Activated CD8-positive, alpha-beta T cell treated with anti-CD3 and anti-CD28 coated beads for 36 hours (primary cell): ENCODE results near the gene VSX1. TPM values are rescaled to one million over a fixed set of nuclear protein-coding genes. Genes with fewer than 3 reads are reported as not detected.

Experiments used
- ATAC-seq: fragments of 200-7000 bp; cut with Tn5 transposase; one replicate; pipeline ENCODE4 v1.10.0; 2021; ENCODE audit warnings: mild to moderate bottlenecking, moderate library complexity
- CTCF ChIA-PET: fragments of 350-600 bp; sonication (Branson Sonifier 250); formaldehyde crosslinking; loops from one replicate; lab custom pipeline; 2021; ENCODE audit warnings: antibody characterized with exemption; lab: Charles Lee
- POLR2A ChIA-PET: fragments of 350-600 bp; sonication (Branson Sonifier 250); formaldehyde crosslinking; loops from one replicate; lab custom pipeline; 2021; ENCODE audit warnings: antibody characterized with exemption; lab: Charles Lee
- DNase-seq: peaks from one replicate; pipeline ENCODE4 v3.0.0-alpha.2; 2020
- H3K27ac Mint-ChIP-seq: one replicate; pipeline ENCODE4 v1.8.0; 2021; ENCODE audit warnings: mild to moderate bottlenecking, mixed read lengths
- H3K27me3 Mint-ChIP-seq: one replicate; pipeline ENCODE4 v1.8.0; 2021; ENCODE audit warnings: mixed read lengths
- H3K36me3 Mint-ChIP-seq: one replicate; pipeline ENCODE4 v1.8.0; 2021; ENCODE audit warnings: low read depth, mixed read lengths
- H3K4me1 Mint-ChIP-seq: one replicate; pipeline ENCODE4 v1.8.0; 2021; ENCODE audit warnings: low read depth, mixed read lengths
- H3K4me3 Mint-ChIP-seq: one replicate; pipeline ENCODE4 v1.8.0; 2021; ENCODE audit warnings: mild to moderate bottlenecking, moderate library complexity, mixed read lengths
- H3K9me3 Mint-ChIP-seq: one replicate; pipeline ENCODE4 v1.8.0; 2021; ENCODE audit warnings: mixed read lengths
- CTCF ChIP-seq: fragments of 200-600 bp; IDR thresholded peaks from one replicate; pipeline ENCODE4 v1.8.0; 2022; ENCODE audit warnings: antibody characterized with exemption, mild to moderate bottlenecking
- intact Hi-C: fragments of 100-400 bp; cut with micrococcal nuclease; formaldehyde crosslinking; loops from one replicate; pipeline ENCODE4 v1.10.0; 2022
- total RNA-seq, 2 experiments: library from RNA; stranded (reverse); gene quantifications; one replicate each; pipeline ENCODE4 v1.2.3, GENCODE V29; 2021

The VSX1 gene
- total RNA-seq, 2 experiments from 2014 or later: not detected

- no peak overlapping the region for H3K27ac Mint-ChIP-seq
- H3K4me3 Mint-ChIP-seq: no peak overlapping the region
- peaks cover 57% of the 10 kb centered on the region for H3K27me3 Mint-ChIP-seq
Measured at GRCh38 chr20:25083141-25083772, 1.3 kb upstream of the VSX1 start.

GRCh38 chr20:25082498-25082873 lies 545 bp upstream of the VSX1 start:
- DNase-seq (no peak), ATAC-seq (no peak)
- ChIA-PET POLR2A (no interaction called here), CTCF (no interaction called here)
- H3K27ac Mint-ChIP-seq: no peak overlapping the region
- H3K9me3 Mint-ChIP-seq: no peaks in the 10 kb centered on the region
- no peaks in the 10 kb centered on the region for H3K36me3 Mint-ChIP-seq
- no peak overlapping the region for H3K4me3 Mint-ChIP-seq
- peaks cover 14% of the 10 kb centered on the region for H3K4me1 Mint-ChIP-seq
- intact Hi-C loops: loop anchor here (5.0 kb wide), 1 partner anchor 80 kb away; no protein-coding TSS in a partner anchor
- peaks cover 64% of the 10 kb centered on the region for H3K27me3 Mint-ChIP-seq
- no peak for TF ChIP-seq CTCF

More at GRCh38 chr20:25083141-25083772, 1.3 kb upstream of the VSX1 start:
- Mint-ChIP-seq H3K36me3 (no peaks in the 10 kb centered on the region), H3K9me3 (no peaks in the 10 kb centered on the region), H3K4me1 (peaks cover 11% of the 10 kb centered on the region)
- CTCF ChIA-PET: interaction anchor here (1.7 kb wide), 1 partner anchor 89 kb away, joined by 5 read pairs; no protein-coding TSS in a partner anchor
- POLR2A ChIA-PET: no interaction called here
- ATAC-seq: no peak
- TF ChIP-seq CTCF: no peak
- DNase-seq: no peak
- intact Hi-C loops: loop anchor here (5.0 kb wide), 1 partner anchor 79 kb away; no protein-coding TSS in a partner anchor

- H3K36me3 Mint-ChIP-seq: no peaks in the 10 kb centered on the region
- ChIA-PET POLR2A (no interaction called here), CTCF (interaction anchor here (1.2 to 1.4 kb wide), 2 partner anchors 10 to 97 kb away, joined by 3 to 4 read pairs; no protein-coding TSS in a partner anchor)
- H3K9me3 Mint-ChIP-seq: no peaks in the 10 kb centered on the region
- H3K27me3 Mint-ChIP-seq: peaks cover 71% of the 10 kb centered on the region
- peak; percentile 63 for DNase-seq
- H3K27ac Mint-ChIP-seq: no peak overlapping the region
- TF ChIP-seq CTCF: no peak
- no peak overlapping the region for H3K4me3 Mint-ChIP-seq
- H3K4me1 Mint-ChIP-seq: peaks cover 20% of the 10 kb centered on the region
- ATAC-seq: peak; percentile 57
- intact Hi-C loops: loop anchor here (5.0 kb wide), 1 partner anchor 81 kb away; no protein-coding TSS in a partner anchor
Measured at GRCh38 chr20:25081065-25081729, 744 bp downstream of the VSX1 start.

- ChIA-PET CTCF (interaction anchor here (1.3 to 2.2 kb wide), 3 partner anchors 13 to 100 kb away, joined by 3 to 6 read pairs (median 4); no protein-coding TSS in a partner anchor), POLR2A (no interaction called here)
- no peaks in the 10 kb centered on the region for H3K9me3 Mint-ChIP-seq
- peaks cover 65% of the 10 kb centered on the region for H3K27me3 Mint-ChIP-seq
- DNase-seq: no peak
- TF ChIP-seq CTCF: no peak
- intact Hi-C loops: loop anchor here (5.0 kb wide), 1 partner anchor 98 kb away; no protein-coding TSS in a partner anchor
- H3K36me3 Mint-ChIP-seq: no peaks in the 10 kb centered on the region
- no peak for ATAC-seq
- peaks cover 20% of the 10 kb centered on the region for H3K4me1 Mint-ChIP-seq
- no peak overlapping the region for H3K4me3 Mint-ChIP-seq
- H3K27ac Mint-ChIP-seq: no peak overlapping the region
Measured at GRCh38 chr20:25079171-25079570, 2.8 kb downstream of the VSX1 start.
